Lower leg skin (tissue), 4 donors: ENCODE data around the gene WFIKKN1. TPM values are rescaled to one million over a fixed set of nuclear protein-coding genes. Genes with fewer than 3 reads are reported as not detected.

Source experiments
- DNase-seq, 2 donors: peaks; one replicate each; pipeline ENCODE4 v3.0.0-alpha.2; 2019; ENCODE audit warnings: low spot score in 2 of 2
- H3K4me3 ChIP-seq: fragments of 200-600 bp; sonication (generic); 2 replicates; pipeline ENCODE4 v1.5.1; 2017; ENCODE audit warnings: mild to moderate bottlenecking, low read depth; ENCODE audit not compliant: poor library complexity, severe bottlenecking
- CTCF ChIP-seq, 3 donors: fragments of 450-650 bp; IDR thresholded peaks; one replicate each; pipeline ENCODE4 v1.5.1; 2016; ENCODE audit warnings: antibody characterized with exemption in 3 of 3, mild to moderate bottlenecking in 3 of 3, moderate library complexity in 2 of 3
- POLR2A ChIP-seq, 2 donors: fragments of 450-650 bp; IDR thresholded peaks; one replicate each; pipeline ENCODE4 v1.6.1; 2016 to 2017; ENCODE audit warnings: antibody characterized with exemption in 2 of 2, mild to moderate bottlenecking in 1 of 2, moderate library complexity in 1 of 2
- WGBS, 2 donors: methylation state at CpG; one replicate each; pipeline ENCODE4 v1.1.5; 2018; 5-methylcytosine and 5-hydroxymethylcytosine counted together
- intact Hi-C: fragments of 100-400 bp; cut with DNase I; formaldehyde crosslinking; loops from one replicate; pipeline ENCODE4 v1.15.0; 2023; ENCODE audit warnings: low total_unique reads
- total RNA-seq, 4 donors: library from RNA; depleted of rRNA; stranded (reverse); fragments of >200 nt; gene quantifications; one replicate each; pipeline ENCODE4 v1.1.0, GENCODE V29; 2016

WFIKKN1 gene
- total RNA-seq, 4 donors from 2014 or later, result 1.3 to 5.0 (median 2.8) TPM

GRCh38 chr16:669666-670065 is 38.9 kb downstream of the WFIKKN1 start:
- TF ChIP-seq POLR2A (IDR thresholded peaks at IDR 0.05) (no peak), CTCF (IDR thresholded peaks at IDR 0.05) (no peak)
- DNase-seq, result no peak
- intact Hi-C loops, result loop anchor here (10.0 kb wide), 1 partner anchor 125 kb away; no protein-coding TSS in a partner anchor
- H3K4me3 ChIP-seq, result no peak overlapping the region
- WGBS, 2 donors, result 92 to 97% methylated on average over 12 of the region's 13 CpGs

GRCh38 chr16:670485-671352 is 39.9 kb downstream of the WFIKKN1 start:
- TF ChIP-seq CTCF (IDR thresholded peaks at IDR 0.05) (no peak), POLR2A (IDR thresholded peaks at IDR 0.05) (no peak)
- intact Hi-C loops, result no loop called here
- 91 to 93% methylated on average over 47 to 51 of the region's 52 CpGs for WGBS, 2 donors
- DNase-seq, result no peak
- H3K4me3 ChIP-seq, result no peak overlapping the region

GRCh38 chr16:671353-672131 is 40.8 kb downstream of the WFIKKN1 start:
- no peak overlapping the region for H3K4me3 ChIP-seq
- 84 to 93% methylated on average over 24 to 33 of the region's 40 CpGs for WGBS, 2 donors
- TF ChIP-seq POLR2A (IDR thresholded peaks at IDR 0.05) (no peak), CTCF (IDR thresholded peaks at IDR 0.05) (no peak)
- intact Hi-C loops, result no loop called here
- DNase-seq, result no peak

- intact Hi-C loops, result no loop called here
- TF ChIP-seq CTCF (IDR thresholded peaks at IDR 0.05) (no peak), POLR2A (IDR thresholded peaks at IDR 0.05) (no peak)
- DNase-seq, result no peak
- 93% methylated on average over 15 to 17 of the region's 19 CpGs for WGBS, 2 donors
- no peak overlapping the region for H3K4me3 ChIP-seq
These were observed 41.6 kb downstream of the WFIKKN1 start for GRCh38 chr16:672371-672770.

GRCh38 chr16:672851-673250 is 42.1 kb downstream of the WFIKKN1 start:
- H3K4me3 ChIP-seq, result no peak overlapping the region
- intact Hi-C loops, result no loop called here
- TF ChIP-seq POLR2A (IDR thresholded peaks at IDR 0.05) (no peak), CTCF (IDR thresholded peaks at IDR 0.05) (no peak)
- no peak for DNase-seq
- WGBS, 2 donors, result 93% methylated on average over 18 to 21 of the region's 21 CpGs
